Suppressor macrophage (primary cell): ENCODE data around the gene LRRTM3.

ENCODE experiments used
- DNase-seq, 4 experiments: peaks; one replicate each; pipeline ENCODE4 v3.0.0-alpha.2; 2020 to 2022

LRRTM3 gene

DNA sequence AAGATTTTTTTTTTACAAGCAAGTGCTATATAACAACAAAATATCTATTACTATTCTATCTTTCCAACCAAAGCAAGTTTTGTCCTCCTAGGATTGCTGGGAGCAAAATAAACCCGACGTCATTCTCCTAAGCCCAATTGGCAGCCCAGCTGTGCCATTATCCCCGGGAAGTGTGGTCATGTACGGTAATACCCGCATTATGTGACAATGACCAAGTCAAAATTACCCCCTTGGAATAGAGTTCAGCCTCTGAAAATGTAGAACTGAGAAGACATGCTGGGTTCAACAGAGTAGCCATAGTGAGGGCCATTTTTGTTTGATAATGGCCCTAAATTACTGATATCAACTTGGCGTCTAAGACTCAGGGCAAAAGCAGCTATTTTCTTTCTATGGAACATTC is 215.5 kb downstream of the LRRTM3 start:
- DNase-seq: no peak

DNA sequence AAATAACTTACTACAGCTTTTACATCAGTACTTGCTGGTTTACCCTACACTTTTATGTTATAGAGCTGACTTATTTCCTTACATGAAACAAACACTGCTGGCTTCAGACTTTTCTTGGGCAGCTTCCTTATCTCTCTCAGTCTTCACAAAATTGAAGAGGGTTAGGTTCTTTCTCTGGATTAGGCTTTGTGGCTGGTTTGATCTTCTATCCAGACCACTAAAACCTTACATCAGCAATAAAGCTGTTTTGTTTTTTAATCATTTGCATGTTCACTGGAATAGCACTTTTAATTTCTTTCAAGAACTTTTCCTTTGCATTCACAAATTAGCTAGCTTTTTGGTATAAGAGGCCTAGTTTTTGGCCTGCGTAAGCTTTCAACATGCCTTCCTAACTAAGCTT is 218.7 kb downstream of the LRRTM3 start:
- no peak for DNase-seq
